Measurements from ENCODE around the gene FAM111B.
"Not testable (repeated sequence)": the region's sequence is repeated elsewhere in the genome, so short reads cannot be mapped to it uniquely, and the experiment has no call there.

The FAM111B gene, protein sequence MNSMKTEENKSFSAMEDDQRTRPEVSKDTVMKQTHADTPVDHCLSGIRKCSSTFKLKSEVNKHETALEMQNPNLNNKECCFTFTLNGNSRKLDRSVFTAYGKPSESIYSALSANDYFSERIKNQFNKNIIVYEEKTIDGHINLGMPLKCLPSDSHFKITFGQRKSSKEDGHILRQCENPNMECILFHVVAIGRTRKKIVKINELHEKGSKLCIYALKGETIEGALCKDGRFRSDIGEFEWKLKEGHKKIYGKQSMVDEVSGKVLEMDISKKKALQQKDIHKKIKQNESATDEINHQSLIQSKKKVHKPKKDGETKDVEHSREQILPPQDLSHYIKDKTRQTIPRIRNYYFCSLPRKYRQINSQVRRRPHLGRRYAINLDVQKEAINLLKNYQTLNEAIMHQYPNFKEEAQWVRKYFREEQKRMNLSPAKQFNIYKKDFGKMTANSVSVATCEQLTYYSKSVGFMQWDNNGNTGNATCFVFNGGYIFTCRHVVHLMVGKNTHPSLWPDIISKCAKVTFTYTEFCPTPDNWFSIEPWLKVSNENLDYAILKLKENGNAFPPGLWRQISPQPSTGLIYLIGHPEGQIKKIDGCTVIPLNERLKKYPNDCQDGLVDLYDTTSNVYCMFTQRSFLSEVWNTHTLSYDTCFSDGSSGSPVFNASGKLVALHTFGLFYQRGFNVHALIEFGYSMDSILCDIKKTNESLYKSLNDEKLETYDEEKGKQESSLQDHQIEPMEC

DNA sequence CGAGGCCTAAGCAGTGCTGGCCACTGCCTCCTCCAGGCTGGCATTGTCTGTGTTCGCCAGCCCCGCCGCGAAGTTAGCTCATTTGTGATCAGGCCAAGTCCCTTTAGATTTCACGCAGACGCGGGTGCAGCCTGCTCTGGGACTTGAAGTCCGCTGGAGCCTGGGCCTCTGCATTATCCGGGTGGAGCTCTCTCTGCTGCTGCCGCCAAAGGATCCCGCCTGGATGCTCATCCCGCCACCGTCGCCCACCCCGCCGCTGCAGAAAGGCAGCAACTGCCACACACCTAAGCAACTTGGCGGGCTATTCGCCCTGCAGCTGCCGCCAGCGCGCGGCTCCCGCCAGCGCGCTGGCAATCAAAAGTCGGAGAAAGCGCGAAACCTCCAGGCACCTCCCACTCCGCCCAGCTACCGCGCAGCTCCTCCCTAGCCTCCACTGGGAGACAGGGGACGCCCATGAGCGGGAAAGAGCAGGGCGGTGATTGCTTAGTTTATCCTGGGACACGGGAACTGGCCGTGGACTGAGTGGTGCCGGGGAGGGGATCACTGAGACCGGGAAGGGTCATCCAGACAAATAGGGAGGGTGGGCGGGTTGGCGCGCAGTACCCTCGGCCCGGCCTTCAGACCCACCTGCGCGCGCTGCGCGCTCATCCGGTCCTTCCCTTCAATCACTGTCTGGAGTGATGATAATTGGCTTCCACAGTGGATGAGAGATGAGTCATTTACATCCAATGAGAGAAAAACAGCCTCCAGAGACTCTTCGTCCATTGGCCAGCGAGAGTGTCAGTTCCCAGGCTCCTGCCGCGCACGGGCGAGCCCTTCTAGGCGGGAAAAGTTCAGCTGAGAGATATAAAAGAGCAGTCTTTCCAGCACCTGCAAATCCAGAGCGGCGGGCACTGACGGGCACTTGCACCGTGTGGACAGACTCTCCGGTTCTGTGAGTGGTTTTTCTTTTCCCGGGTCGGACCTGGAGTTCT is at the start of gene FAM111B:
Gene FAM111B, plus strand, starts transcription at position 875 of the 974 bp plus-strand sequence. CDS start 2,389 bp downstream, outside the sequence.
- in situ Hi-C loops (cut with MboI; ENCODE audit: low sequenced_read_pairs): no loop called here

DNA sequence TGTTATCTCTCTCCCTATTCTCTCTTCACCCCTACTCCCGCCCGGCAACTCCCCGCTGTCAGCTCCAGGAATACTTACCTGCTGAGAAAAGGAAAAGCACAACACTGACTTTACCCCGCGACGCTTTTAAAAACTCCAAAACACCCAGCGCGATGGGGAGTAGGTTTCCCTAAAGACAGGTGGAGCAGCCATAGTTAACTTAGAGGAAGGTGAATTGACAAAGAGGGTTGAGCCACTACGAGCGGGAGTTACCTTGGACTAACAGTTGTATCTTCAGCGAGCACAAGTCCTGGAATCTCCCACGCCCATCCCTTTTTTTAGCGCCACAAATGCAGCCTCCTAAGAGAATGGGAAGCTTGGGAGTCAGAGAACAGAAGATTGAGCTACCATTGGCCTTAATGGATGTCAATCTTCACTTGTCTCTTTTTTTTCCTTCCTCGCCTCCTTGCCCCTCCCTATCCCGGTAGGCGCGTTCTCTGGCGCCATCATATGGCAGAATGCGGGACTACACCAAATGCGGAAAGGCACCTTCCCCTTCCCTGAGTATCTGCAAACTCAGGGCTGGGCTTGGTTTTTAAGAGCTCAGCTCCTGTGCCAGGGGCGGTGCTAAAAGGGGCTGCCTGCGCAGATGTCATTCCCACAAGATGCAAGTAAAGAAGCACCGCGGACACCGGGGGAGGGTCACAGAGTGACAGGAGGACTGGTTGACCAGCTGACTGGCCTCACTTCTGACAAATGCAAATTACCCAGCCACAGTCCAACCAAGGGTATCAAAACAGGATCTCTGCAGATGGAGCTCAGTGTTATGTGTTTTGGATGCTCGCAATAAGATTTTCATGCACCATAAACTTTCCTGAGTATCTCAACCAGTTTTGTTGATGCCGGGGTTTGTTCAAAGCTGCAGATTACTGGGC is 48.7 kb upstream of the FAM111B start:
- in situ Hi-C loops (cut with MboI; ENCODE audit: low sequenced_read_pairs): not testable (repeated sequence)

DNA sequence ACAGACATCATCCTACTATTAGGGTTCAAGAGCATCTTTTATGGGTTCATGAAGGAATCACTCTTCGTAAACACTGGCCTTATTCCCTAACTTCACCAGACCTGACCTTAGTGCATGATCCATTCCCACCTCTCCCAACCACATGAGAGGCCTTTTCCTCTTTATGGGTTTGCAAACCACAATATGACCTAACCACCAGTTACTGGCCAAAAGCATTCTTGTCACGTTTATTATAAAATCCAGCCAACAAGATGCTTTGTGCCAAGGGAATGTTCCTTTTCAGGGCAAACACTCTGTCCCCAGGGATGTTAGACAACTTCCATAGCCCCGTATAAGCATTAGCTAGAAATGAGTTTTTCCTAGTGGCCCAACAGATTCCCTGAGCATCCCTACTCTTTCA is 46.9 kb upstream of the FAM111B start:
- in situ Hi-C loops (cut with MboI; ENCODE audit: low sequenced_read_pairs): not testable (repeated sequence)

DNA sequence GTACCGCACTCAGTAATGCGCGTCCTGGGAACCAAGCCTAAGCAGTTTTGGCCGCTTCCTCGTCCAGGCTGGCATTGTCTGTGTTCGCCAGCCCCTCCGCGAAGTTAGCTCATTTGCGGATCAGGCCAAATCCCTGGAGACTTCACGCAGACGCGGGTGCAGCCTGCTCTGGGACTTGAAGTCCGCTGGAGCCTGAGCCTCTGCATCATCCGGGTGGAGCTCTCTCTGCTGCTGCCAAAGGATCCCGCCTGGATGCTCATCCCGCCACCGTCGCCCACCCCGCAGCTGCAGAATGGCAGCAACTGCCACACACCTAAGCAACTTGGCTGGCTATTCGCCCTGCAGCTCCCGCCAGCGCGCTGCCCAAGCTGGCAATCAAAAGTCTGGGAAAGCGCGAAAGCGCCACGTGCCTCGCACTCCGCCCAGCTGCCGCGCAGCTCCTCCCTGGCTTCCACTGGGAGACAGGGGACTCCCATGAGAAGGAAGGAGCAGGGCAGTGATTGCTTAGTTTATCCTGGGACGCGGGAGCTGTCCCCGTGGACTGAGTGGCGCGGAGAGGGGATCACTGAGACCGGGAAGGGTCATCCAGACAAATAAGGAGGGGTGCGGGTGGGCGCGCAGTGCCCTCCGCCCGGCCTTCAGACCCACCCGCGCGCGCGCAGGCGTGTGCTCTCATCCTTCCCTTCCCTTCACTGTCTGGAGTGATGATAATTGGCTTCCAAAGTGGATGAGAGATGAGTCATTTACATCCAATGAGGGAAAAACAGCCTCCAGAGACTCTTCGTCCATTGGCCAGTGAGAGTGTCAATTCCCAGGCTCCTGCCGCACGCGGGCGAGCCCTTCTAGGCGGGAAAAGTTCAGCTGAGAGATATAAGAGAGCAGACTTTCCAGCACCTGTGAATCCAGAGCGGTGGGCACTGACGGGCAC is 44.2 kb upstream of the FAM111B start:
- in situ Hi-C loops (cut with MboI; ENCODE audit: low sequenced_read_pairs): no loop called here

DNA sequence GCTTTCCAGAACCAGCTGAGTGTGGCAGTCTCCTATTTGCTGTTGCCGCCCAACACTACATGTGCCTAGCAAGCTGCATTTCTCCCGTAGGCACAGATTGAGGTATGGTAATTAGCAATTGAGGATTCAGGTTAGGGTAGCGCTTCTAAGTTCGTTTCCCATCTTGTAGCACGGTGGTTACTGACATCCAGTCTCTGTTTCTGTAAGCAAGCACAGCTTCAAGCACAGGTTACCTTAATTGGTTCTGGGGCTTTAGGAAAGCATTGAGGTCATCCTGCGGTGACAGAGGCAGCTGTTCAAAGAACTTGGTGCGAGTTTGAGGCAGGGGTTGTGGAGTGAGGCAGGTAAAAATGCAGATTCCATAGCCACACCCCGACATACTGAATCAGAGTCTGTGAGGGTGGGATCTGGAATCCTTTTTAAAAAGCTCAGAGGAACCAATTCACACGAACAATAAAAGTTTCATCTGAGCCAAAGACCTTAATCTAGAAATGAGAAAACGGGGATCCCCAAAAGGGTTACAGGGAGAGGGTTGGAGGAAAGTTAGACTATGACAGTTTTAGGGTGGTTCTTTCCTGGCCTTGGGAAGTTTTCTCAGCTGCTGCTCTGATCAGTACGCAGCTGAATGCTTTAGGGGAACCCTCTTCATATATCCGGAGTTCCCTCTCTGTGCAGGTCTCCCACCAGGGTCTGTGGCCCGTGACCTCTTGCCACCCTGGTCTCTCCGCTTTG is 42.9 kb upstream of the FAM111B start:
- in situ Hi-C loops (cut with MboI; ENCODE audit: low sequenced_read_pairs): not testable (repeated sequence)

DNA sequence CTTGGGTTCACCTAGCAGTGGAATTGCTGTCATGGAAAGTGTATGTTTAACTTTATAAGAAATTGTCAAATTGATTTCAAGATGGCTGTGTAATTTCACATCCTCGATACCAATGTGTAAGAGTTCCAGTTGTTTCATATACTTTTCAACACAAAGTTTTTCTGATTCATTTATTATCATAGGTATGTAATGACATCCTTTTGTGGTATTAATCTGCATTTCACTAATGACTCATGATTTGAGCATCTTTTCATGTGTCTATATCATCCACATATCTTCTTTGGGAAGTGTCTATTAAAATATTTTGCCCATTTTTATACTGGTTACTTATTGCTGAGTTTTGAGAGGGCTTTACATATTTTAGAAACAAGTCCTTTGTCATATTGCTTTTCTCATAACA is 38.0 kb upstream of the FAM111B start:
- in situ Hi-C loops (cut with MboI; ENCODE audit: low sequenced_read_pairs): no loop called here

DNA sequence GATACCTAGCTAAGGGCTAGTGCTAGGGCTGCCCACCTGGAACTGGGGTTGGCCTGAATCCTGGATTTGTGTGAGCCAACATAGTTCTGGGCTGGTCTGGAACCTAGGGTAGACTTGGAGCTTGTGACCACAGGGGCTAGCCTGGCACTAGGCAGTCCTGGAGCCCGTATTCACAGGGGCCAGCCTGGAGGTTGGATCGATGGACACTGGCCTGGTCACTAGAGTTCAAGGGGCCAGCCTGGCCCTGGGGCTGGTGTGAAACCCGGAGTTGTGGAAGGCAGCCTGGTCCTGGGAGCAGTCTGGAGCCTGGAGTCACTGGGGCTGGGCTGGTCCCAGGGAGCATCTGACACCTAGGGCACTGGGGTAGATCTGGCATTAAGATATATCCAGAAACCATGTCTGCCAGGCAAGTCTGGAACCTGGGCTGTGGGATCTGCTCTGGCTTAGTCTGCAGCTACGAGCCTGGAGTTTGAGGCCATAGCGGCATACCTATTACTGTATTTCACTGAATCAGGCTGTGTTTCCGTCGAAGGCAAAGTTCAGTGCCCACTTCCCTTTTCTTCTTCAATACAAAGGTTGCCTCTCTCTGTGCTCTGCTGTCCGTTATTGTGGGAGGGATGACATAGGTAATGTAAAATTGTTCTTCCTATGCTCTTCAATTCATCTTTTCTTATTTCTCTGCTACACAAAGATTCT is 30.0 kb upstream of the FAM111B start:
- in situ Hi-C loops (cut with MboI; ENCODE audit: low sequenced_read_pairs): no loop called here

DNA sequence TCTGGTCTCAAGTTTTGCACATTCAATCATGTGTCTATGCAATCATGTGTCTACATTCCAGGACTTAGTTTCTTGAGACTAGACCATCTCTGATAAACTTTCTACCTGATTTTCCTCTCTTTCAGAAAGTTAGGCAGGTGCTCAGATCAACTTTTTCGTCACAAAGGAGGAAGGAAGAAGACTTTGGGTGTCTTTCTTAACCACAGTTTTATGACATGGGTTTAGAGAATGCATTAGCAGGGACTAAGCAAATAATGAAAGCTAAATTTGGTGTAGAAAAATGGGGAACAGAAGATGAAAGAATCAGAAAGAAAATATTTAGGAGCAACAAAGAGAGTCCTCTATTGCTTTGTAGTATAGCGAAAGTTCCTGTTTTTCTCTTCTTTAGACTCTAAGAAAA is 28.6 kb upstream of the FAM111B start:
- in situ Hi-C loops (cut with MboI; ENCODE audit: low sequenced_read_pairs): no loop called here

DNA sequence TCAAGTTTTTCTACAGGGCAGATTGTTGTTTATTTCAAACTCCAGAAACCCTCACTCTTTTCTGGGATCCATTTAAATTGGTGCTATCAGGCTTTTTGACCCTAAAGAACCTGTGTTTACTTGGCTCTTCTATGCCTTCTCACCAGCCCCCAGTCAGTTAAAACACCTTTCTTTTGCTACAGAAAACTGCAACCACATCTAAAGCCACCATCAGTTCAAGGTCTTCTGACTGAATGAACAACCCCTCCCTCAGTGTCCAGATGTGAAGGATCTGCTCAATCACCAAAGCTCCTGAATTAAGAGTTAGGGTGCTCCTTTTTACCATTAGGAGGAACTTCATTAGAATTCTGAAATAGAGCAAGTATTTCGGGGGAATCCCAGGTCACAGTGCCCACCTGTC is 28.0 kb upstream of the FAM111B start:
- in situ Hi-C loops (cut with MboI; ENCODE audit: low sequenced_read_pairs): no loop called here

DNA sequence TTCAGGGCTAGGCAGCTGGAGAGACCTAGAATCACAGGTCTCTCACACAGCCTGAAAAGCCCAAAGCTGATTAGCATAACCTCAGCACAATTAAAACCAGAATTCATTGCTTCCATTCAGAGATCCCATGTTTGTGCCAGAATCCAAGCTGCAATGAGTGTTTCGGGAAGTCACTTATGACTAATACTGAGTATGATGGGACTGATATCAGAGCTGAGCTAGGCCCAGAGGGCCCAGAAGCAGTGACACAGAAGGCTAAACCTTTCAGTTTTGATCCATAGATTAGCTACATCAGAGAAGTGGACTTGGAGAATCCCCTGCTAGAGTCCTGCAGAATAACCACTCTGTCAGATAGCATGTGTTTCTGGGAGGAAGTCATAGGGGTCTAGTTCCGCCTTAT is 26.6 kb upstream of the FAM111B start:
- in situ Hi-C loops (cut with MboI; ENCODE audit: low sequenced_read_pairs): not testable (repeated sequence)

DNA sequence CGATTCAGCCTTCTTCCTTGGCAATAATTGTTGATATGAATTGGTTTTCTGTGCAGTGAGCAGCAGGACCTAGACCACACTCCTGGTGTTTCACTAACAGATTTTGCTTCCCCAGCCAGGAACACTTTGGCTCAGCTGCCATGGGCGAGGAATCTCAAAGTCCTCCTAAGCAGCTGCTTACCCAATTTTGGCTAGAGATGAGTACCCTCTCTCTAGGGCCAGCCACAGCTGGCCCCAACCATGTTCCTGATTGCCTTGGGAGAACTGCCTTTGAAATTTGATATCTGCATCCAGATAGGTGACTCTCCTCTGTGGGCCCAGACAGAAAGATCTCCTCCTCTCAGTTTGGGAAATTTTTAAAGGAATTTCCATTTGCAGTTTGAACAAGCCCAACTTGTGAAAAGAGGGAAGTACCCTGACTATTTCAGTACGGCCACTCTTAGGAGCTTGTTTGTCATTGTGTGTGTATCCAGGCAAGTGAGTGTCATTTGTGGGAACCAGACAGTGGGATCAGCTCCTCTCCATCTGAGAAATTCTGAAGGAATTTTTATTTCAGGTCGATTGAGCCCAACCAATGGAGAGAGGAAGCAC is 25.5 kb upstream of the FAM111B start:
- in situ Hi-C loops (cut with MboI; ENCODE audit: low sequenced_read_pairs): not testable (repeated sequence)

DNA sequence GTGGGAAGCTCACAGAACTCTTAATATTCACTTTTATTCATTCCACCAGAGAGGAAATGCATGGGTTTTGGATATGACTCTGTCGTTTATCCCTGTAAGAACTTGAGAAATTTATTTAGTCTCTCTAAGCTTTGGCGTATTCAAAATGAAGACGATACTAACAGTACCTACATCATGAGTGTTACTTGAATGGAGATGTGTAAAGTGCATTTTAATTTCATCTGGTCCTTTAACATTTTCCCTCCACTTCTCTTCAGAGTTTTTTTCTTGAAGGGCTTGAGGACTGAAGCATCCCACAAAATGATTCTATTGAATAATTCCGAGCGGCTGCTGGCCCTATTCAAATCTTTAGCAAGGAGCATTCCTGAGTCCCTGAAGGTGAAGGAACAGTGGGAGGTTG is 21.0 kb upstream of the FAM111B start, which contains the start of gene GLYATL1B:
Gene GLYATL1B, plus strand, starts transcription at position 301 of the 400 bp plus-strand sequence. Its CDS starts 0 bp downstream, at position 301.
- in situ Hi-C loops (cut with MboI; ENCODE audit: low sequenced_read_pairs): not testable (repeated sequence)

DNA sequence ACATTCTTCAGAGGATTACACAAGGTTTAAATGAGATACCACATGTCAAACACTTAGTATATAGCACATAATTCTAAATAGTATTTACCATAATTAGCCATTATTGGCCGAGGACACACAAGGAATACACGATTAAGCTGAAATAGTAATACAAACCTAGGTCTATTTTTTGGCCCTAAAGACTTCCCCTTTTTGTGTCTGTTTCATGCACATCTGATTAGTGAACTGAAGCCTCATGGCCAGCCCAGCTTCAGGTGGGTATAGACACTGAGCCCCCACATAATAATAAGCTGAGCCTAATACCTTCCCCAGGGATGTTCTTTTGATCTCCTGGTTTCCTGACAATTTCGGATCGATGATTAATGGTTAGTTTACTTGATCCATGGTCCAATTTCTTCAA is 18.9 kb upstream of the FAM111B start:
- in situ Hi-C loops (cut with MboI; ENCODE audit: low sequenced_read_pairs): no loop called here

DNA sequence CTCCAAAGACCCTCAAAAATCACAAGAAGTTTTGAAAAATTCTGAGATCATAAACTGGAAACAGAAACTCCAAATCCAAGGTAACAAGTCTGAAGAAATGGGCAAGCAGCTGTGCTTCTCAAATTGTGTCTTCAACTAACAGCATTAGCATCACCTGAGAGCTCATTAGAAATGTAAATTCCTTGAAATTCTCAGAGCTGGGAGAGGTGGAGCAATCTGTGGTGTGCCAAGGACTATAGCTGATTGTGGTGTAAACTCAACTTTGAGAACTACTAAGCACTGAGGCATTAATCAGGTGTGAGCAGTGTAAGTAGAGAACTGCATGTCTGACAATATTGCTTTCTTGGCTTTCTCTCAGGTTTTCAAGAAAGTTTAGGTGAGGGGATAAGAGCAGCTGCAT is 13.5 kb upstream of the FAM111B start:
- in situ Hi-C loops (cut with MboI; ENCODE audit: low sequenced_read_pairs): not testable (repeated sequence)

DNA sequence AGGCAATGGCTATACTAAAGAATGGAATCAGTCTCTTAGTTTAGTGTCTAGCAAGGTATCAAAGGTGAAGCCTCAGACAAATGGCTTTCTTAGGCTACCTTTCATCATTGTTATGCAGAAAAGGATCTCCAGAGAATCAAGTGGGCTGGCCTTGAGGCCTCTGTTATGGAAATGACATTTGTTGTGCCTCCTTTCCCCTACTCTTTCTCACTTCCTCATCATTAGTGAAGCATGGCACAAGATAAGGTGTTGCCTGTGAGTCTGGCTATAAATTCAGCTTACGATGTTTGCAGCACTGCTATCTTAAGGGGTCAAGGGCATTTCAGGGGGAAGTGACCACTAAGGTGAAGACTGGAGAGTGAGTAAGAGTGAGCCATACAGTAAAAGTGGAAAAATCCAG is 11.8 kb upstream of the FAM111B start:
- in situ Hi-C loops (cut with MboI; ENCODE audit: low sequenced_read_pairs): not testable (repeated sequence)

DNA sequence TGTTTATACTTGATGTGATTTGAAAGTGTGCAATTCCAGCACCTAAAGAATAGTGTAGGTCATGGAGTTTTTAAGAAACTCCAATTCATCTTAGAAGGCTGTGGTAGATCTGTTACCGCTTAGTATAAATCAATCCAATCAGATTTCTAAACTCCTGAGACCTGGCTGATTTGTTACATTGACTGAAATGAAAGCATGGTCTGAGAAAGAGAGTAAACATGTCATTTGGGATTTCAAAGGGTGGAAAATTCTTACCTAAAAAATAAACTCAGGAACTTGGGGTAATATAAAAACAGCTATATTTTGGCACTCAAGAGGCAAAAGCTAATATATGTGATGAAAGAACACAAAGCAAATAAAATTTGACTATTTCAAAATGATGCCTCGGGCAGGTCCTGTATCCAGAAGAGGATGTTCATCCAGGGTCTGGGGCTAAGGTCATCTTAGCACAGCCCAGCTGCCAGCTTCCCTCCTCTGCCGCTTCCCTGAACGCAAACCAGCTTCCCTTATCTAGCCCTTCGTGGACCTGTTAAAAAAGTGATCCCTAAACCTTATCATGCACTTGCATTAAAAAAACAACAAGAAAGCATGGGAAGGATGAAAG is 11.0 kb upstream of the FAM111B start:
- in situ Hi-C loops (cut with MboI; ENCODE audit: low sequenced_read_pairs): not testable (repeated sequence)

Measured in HL-60/S4 treated with retinoic acid at 250 ng/mL for 4 days and 3 days (cell line).